SJSA1 (cell line): ENCODE data around the gene MGME1. TPM values are rescaled to one million over a fixed set of nuclear protein-coding genes. Genes with fewer than 3 reads are reported as not detected.

Source experiments
- DNase-seq, 2 experiments: peaks; one replicate each; pipeline ENCODE4 v3.0.0-alpha.2; 2015 to 2020; ENCODE audit warnings: low spot score in 2 of 2, low read depth in 1 of 2
- H3K27ac ChIP-seq: fragments of 250-450 bp; sonication (Bioruptor Pico); 2 replicates; pipeline ENCODE4 v1.5.1; 2020; ENCODE audit warnings: mild to moderate bottlenecking, moderate library complexity
- H3K27me3 ChIP-seq: fragments of 250-450 bp; sonication (Bioruptor Pico); replicated peaks from 2 replicates; pipeline ENCODE4 v1.5.1; 2020; ENCODE audit warnings: mild to moderate bottlenecking, moderate library complexity
- H3K36me3 ChIP-seq: fragments of 250-450 bp; sonication (Bioruptor Pico); 2 replicates; pipeline ENCODE4 v1.5.1; 2020; ENCODE audit warnings: mild to moderate bottlenecking
- H3K4me1 ChIP-seq: fragments of 250-450 bp; sonication (Bioruptor Pico); replicated peaks from 2 replicates; pipeline ENCODE4 v1.6.1; 2021; ENCODE audit warnings: mild to moderate bottlenecking
- H3K4me3 ChIP-seq: fragments of 250-450 bp; sonication (Bioruptor Pico); 2 replicates; pipeline ENCODE4 v1.5.1; 2020; ENCODE audit warnings: mild to moderate bottlenecking
- H3K9me3 ChIP-seq: fragments of 250-450 bp; sonication (Bioruptor Pico); replicated peaks from 2 replicates; pipeline ENCODE4 v1.5.1; 2020; ENCODE audit warnings: mild to moderate bottlenecking
- total RNA-seq: library from RNA; depleted of rRNA; stranded (reverse); fragments of >200 nt; shearing (Covaris generic); gene quantifications from 2 replicates; pipeline ENCODE4 v1.2.3, GENCODE V29; 2014

The MGME1 gene
- total RNA-seq, 1 experiment from 2014 or later: 20.6 TPM

DNA sequence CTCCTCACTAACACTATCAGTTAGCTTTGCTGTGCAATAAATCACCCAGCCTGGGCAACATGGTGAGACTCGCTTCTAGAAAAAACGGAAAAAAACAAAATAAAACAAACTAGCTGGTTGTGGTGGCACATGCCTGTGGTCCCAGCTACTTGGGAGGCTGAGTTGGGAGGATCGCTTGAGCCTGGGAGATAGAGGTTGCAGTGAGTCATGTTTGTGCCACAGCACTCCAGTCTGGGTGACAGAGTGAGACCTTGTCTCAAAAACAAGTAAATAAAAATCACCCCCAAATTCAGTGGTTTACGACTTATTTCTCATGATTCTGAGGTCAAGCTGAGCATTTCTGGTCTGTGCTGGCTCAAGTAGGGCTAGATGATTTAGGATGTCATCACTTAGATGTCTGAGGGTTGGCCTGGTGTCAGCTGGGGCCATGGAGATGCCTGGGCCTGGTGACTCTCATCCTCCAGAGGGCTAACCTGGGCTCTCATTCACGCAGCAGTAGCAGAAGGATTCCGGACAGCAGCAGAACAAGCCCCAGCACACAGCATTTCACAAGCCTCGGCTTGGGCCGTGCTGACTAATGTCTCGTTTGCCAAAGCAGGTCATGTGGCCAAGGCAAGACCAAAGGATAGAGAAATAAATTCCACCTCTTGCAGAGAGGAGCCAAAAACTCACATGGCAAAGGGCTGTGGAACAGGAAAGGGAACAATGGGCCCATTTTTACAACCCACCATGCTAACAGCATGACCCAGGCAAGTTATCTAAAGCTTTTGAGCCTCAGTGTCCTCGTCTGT is 32.5 kb downstream of the MGME1 start:
- Histone ChIP-seq H3K27me3 (no peaks in the 10 kb centered on the region), H3K4me1 (no peaks in the 10 kb centered on the region), H3K9me3 (no peaks in the 10 kb centered on the region), H3K4me3 (no peak overlapping the region), H3K36me3 (no peaks in the 10 kb centered on the region), H3K27ac (no peak overlapping the region)
- no peak for DNase-seq

DNA sequence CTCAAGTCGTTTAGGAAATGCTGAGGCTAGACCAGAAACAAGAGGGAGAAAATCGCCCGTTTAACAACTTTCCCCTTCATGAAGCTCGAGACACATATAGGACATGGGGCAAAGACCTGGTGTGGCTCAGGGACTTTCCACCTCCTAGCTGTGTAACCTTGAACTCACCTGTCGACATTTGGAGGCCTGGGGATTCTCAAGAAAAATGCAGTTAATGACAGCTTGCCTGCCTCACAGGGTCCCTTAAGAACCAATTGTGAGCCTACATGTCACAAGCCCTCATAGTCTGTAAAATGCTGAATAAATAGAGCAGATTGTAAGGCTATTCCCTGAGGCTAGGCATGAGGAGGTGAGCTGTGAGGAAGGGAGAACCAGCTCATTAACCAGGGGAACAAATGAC is 35.1 kb downstream of the MGME1 start:
- no peaks in the 10 kb centered on the region for H3K36me3 ChIP-seq
- H3K27ac ChIP-seq: no peak overlapping the region
- H3K4me3 ChIP-seq: no peak overlapping the region
- H3K4me1 ChIP-seq: no peaks in the 10 kb centered on the region
- no peaks in the 10 kb centered on the region for H3K9me3 ChIP-seq
- DNase-seq: no peak
- no peaks in the 10 kb centered on the region for H3K27me3 ChIP-seq

DNA sequence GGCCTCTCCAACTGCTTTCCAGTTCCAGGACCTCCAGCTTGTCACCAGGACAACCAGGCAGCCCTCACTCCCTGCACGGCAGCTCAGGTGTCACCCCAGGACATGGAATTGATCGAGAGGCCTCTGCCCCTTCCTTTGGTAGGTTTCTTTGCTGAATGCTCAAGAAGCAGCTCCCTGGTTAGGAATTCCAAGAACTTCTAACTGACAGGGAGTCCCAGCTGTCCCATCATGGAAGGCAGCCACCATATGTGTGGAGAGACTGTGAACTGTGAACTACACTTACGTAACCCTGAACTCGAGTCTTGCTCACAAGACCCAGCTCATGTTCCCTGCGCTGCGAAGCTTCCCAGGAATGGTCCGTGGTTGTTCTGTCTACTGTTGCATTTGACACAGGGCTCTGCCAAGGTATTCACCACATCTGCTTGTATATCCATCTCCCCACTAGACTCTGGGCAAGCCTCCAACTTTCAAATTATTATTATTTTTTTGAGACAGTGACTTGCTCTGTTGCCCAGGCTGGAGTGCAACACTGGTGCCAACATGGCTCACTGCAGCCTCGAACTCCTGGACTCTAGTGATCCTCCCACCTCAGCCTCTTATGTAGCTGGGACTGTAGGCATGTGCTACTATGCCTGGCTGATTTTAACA is 35.7 kb downstream of the MGME1 start:
- Histone ChIP-seq H3K27me3 (no peaks in the 10 kb centered on the region), H3K27ac (no peak overlapping the region), H3K4me3 (no peak overlapping the region), H3K4me1 (no peaks in the 10 kb centered on the region), H3K9me3 (no peaks in the 10 kb centered on the region), H3K36me3 (no peaks in the 10 kb centered on the region)
- DNase-seq: no peak

DNA sequence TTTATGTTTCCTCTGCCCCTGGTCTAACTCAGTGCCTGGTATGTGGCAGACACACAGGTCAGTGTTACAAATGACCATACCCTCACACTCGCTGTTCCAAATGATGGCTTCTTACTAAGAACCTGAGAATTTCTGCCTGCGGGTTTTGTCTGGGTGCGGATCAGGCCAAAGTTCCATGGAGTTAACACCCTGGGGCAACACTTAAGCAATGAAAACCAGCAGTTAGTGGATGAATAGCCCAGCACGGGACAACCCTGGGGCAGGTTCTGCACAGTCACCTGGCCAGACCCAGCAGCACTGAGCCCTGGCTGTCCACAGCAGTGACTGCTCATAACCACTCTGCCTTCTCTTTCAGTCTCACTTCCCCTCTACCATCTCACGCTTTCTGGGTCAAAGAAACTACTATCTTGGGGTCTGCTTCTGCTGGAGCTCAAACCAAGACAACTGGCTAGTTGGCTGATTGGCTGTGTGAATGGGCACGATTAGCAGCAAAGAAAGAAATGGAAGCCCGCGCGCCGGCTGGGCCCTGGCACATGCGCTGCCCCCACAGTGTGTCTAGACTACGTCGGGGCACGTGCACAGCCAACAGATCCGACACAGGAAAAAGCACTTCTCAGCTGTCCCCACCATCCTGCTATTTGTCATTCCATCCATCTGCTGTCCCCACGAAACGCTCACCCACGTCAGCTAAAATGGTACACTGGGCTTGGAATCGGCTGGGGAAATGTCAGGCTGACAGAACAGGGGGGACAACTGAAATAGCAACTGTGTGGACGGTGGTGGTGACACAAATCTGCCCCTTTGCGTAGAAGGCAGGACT is 36.6 kb downstream of the MGME1 start:
- H3K4me3 ChIP-seq: no peak overlapping the region
- no peak for DNase-seq
- H3K36me3 ChIP-seq: no peaks in the 10 kb centered on the region
- no peaks in the 10 kb centered on the region for H3K9me3 ChIP-seq
- no peak overlapping the region for H3K27ac ChIP-seq
- H3K27me3 ChIP-seq: no peaks in the 10 kb centered on the region
- H3K4me1 ChIP-seq: no peaks in the 10 kb centered on the region

DNA sequence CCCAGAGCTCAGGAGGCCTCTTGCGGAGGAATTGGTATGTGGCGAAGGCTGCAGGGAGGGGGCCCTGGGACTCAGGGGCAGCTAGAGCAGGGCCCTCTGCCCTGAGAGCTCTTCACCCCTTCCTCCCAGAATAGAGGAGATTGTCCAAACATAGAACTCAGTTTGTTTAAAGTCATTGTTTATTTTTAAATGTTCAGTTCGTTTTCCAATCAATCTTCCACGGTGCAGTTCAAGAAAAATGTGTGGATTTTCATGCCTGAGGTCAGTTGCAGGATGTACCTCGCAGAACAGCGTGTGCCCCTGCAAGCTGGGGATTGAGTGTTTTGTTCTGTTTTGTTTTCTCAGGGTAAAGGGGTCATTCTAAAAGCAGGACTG is 37.2 kb downstream of the MGME1 start:
- no peak overlapping the region for H3K4me3 ChIP-seq
- no peaks in the 10 kb centered on the region for H3K9me3 ChIP-seq
- H3K36me3 ChIP-seq: no peaks in the 10 kb centered on the region
- no peak overlapping the region for H3K27ac ChIP-seq
- no peaks in the 10 kb centered on the region for H3K4me1 ChIP-seq
- H3K27me3 ChIP-seq: no peaks in the 10 kb centered on the region
- no peak for DNase-seq

DNA sequence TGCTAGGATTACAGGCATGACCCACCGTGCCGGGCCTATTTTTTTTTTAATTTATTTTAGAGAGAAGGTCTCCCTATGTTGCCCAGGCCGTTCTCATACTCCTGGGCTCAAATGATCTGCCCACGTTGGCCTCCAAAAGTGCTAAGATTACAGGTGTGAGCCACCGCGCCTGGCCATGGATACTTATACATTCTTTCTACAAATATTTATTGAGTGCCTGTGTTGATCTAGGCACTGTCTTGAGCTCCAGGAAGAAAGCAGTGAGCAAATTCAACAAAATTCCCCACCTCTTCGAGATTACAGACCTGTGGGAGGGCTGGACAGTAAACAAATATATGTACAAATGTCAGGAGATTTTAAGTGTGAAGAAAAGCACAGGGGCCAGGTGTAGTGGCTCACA is 37.9 kb downstream of the MGME1 start:
- no peak overlapping the region for H3K27ac ChIP-seq
- no peak for DNase-seq
- no peaks in the 10 kb centered on the region for H3K4me1 ChIP-seq
- H3K4me3 ChIP-seq: no peak overlapping the region
- no peaks in the 10 kb centered on the region for H3K27me3 ChIP-seq
- no peaks in the 10 kb centered on the region for H3K36me3 ChIP-seq
- no peaks in the 10 kb centered on the region for H3K9me3 ChIP-seq

DNA sequence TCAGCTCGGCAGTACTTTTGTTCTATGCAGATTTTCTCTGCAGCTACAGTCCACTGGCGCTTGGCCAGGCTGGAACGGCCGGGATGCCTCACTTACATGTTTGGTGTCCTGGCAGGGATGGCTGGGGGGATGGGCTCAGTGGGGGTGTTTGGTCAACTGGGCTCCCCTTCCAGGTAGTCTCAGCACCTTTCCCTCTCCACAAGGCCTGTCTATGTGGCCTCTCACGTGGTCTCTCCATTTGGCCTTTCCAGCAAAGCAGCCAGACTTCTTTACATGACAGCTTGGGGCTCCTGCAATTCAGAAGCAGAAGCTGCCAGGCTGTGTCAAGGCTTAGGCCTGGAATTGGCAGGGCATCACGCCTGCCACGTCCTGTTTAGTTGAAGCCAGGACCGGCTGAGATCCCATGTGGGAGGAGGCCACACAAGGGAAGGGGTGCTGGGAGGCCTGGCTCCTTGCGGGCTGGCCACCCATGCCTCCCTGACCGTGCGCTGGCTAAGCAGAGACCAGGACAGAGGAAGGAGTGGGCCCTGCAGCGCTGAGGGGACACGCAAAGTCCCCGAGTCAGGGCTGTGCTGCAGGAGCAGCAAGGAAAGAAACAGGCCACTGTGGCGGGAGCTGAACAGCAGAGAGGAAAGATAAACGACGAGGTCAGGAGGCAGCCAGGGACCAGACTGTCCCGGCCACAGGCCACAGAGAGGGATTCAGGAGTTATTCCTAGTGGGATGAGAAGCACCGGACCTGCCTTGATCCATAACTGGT is 38.9 kb downstream of the MGME1 start:
- H3K4me3 ChIP-seq: no peak overlapping the region
- H3K4me1 ChIP-seq: no peaks in the 10 kb centered on the region
- H3K27me3 ChIP-seq: no peaks in the 10 kb centered on the region
- no peak overlapping the region for H3K27ac ChIP-seq
- no peak for DNase-seq
- H3K36me3 ChIP-seq: no peaks in the 10 kb centered on the region
- H3K9me3 ChIP-seq: no peaks in the 10 kb centered on the region

DNA sequence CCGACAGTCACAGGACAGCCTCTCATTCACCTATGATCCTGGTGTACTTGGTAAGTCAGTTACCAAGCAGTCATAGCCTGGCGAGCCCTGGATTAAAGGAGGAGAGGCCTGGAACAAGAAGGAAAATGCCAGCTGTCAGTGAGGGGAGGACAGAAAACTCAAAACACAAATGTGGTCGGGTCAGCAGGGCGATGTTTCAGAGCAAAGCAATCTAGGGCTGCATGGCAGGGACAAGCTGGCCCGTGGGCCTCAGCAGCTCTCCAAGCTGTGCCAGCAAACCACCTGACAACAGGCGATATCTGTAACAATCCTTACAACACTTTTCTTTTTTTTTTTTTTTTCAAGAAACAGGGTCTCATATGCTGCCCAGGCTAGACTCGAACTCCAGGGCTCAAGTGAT is 40.3 kb downstream of the MGME1 start:
- H3K9me3 ChIP-seq: no peaks in the 10 kb centered on the region
- H3K4me1 ChIP-seq: no peaks in the 10 kb centered on the region
- no peak overlapping the region for H3K4me3 ChIP-seq
- H3K36me3 ChIP-seq: no peaks in the 10 kb centered on the region
- no peak overlapping the region for H3K27ac ChIP-seq
- H3K27me3 ChIP-seq: no peaks in the 10 kb centered on the region
- no peak for DNase-seq

DNA sequence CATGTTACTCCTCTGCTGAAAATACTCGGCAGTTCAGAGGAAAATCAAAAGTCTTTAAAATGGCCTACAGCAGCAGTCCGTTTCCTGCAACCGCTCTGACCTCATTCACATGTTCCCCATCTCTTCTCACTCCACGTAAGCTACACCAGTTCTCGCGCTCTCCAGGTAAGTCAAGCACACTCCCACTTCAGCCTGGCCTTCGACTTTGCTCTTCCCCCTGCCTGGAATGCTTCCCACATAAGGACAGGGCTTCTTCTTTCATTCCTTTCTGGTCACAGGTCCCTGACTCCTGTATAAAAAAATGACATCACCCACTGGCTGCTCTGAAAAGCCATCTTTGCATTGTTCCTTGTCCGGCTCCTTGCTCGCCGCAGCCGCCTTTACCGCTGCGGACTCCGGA is 42.7 kb downstream of the MGME1 start:
- H3K9me3 ChIP-seq: no peaks in the 10 kb centered on the region
- H3K4me3 ChIP-seq: no peak overlapping the region
- H3K27ac ChIP-seq: no peak overlapping the region
- no peaks in the 10 kb centered on the region for H3K36me3 ChIP-seq
- no peaks in the 10 kb centered on the region for H3K4me1 ChIP-seq
- no peaks in the 10 kb centered on the region for H3K27me3 ChIP-seq
- no peak for DNase-seq

DNA sequence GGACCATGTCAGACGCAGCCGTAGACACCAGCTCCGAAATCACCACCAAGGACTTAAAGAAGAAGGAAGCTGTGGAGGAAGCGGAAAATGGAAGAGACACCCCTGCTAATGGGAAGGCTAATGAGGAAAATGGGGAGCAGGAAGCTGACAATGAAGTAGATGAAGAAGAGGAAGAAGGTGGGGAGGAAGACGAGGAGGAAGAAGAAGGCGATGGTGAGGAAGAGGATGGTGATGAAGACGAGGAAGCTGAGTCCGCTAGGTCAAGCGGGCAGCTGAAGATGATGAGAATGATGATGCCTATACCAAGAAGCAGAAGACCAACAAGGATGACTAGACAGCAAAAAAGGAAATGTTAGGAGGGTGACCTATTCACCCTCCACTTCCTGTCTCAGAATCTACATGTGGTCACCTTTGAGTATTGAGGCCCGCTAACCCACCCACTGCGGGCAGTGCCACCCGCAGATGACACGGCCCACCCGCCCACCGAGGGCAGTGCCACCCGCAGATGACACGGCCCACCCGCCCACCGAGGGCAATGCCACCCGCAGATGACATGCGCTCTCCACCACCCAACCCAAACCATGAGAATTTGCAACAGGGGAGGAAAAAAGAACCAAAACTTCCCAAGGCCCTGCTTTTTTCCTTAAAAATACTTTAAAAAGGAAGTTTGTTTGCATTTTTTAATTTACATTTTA is 43.3 kb downstream of the MGME1 start:
- H3K27ac ChIP-seq: no peak overlapping the region
- no peak overlapping the region for H3K4me3 ChIP-seq
- no peaks in the 10 kb centered on the region for H3K36me3 ChIP-seq
- H3K4me1 ChIP-seq: no peaks in the 10 kb centered on the region
- DNase-seq: no peak
- no peaks in the 10 kb centered on the region for H3K9me3 ChIP-seq
- H3K27me3 ChIP-seq: no peaks in the 10 kb centered on the region

DNA sequence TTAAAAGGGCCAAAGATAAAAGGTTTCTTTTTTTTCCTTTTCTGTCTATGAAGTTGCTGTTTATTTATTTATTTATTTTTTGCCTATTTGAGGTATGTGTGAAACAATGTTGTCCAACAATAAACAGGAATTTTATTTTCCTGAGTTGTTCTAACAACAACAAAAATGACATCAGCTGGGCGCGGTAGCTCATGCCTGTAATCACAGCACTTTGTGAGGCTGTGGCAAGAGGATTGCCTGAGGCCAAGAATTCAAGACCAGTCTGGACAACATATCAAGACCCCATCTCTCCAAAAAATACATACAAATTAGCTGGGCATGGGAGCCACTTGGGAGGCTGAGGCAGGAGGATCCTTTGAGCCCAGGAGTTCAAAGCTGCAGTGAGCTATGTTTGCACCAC is 44.1 kb downstream of the MGME1 start:
- no peak overlapping the region for H3K4me3 ChIP-seq
- DNase-seq: no peak
- no peaks in the 10 kb centered on the region for H3K4me1 ChIP-seq

DNA sequence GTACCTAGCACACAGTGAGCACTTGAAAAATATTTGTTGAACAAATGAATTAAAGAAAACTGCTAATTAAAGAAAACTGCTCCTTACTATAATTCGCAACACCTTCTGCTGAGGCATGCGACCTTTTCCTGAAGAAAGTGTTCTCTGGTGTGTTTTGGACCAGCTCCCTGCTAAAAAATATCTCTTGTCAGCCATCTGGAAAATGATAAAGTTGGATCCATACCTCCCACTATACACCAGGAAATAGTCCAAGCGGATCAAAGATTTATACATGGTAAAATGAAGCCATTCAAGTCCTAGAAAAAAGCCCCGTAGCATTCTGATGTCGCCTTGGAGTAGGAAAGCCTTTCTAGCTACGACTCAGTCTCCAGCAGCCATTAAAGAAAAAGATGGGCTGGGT is 45.6 kb downstream of the MGME1 start:
- Histone ChIP-seq H3K4me1 (no peaks in the 10 kb centered on the region), H3K9me3 (no peaks in the 10 kb centered on the region)
- no peak for DNase-seq

More for the DNA sequence above, 44.1 kb downstream of the MGME1 start:
- no peaks in the 10 kb centered on the region for H3K9me3 ChIP-seq
- H3K27ac ChIP-seq: no peak overlapping the region
- no peaks in the 10 kb centered on the region for H3K27me3 ChIP-seq
- no peaks in the 10 kb centered on the region for H3K36me3 ChIP-seq

DNA sequence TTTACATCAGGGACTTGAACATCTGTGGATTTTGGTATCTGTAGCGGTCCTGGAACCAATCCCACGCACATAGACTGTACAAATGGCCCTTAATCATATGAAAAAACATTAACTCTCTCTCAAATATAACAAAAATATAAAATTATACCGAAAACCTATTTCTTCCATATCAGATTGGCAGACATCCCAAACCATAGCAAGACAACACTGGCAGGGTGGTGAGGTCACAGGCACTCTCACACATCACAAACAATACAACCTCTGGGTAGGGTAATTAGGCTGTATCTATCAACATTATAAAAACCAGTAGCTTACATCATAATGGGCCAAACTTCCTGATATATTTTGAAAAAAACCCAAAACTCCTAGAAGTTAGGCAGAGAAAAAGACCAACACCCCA is 48.0 kb downstream of the MGME1 start:
- Histone ChIP-seq H3K27ac (no peak overlapping the region), H3K9me3 (no peaks in the 10 kb centered on the region), H3K36me3 (no peaks in the 10 kb centered on the region), H3K27me3 (no peaks in the 10 kb centered on the region), H3K4me1 (no peaks in the 10 kb centered on the region), H3K4me3 (no peak overlapping the region)
- no peak for DNase-seq

More for the DNA sequence above, 45.6 kb downstream of the MGME1 start:
- Histone ChIP-seq H3K27ac (no peak overlapping the region), H3K36me3 (no peaks in the 10 kb centered on the region), H3K4me3 (no peak overlapping the region), H3K27me3 (no peaks in the 10 kb centered on the region)
